Epithelial cell of proximal tubule (primary cell): ENCODE data around the gene BACH1. TPM values are rescaled to one million over a fixed set of nuclear protein-coding genes. Genes with fewer than 3 reads are reported as not detected.

ENCODE experiments used
- DNase-seq: peaks from one replicate; pipeline ENCODE4 v3.0.0-alpha.2; 2011; ENCODE audit warnings: low read depth
- H3K4me3 ChIP-seq: 2 replicates; pipeline ENCODE4 v1.5.1; 2011; ENCODE audit warnings: low read depth, mild to moderate bottlenecking, low read length
- total RNA-seq: library from RNA; depleted of rRNA; stranded (reverse); fragments of >200 nt; gene quantifications from 2 replicates; pipeline ENCODE4 v1.2.3, GENCODE V29; 2015
- TF ChIP-seq, protein P1 (sequence below): conservative IDR thresholded peaks from 2 replicates; pipeline ENCODE4 v1.5.1; 2012; ENCODE audit warnings: low read depth, mild to moderate bottlenecking, low read length

The BACH1 gene
- total RNA-seq, 1 donor from 2014 or later = 24.9 TPM

DNA sequence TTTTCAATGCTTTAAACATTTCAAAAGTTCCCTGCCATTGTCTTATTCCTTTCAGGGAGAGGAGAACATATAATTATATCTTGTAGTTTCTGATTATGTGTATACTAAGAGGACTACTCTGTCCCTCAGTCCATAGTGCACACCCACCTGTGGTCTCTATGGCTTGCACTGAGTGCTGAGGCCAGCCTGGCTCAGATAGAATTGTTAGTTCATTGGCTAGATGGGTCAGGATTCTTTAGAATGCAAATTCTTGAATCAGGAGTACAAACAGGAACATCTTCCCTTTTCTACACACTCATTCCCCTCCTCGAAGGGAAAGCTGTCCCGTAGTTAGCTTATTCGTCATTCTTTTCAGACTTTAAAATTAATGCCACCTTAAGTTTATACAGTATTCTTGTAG is 8.2 kb downstream of the BACH1 start:
- TF ChIP-seq, protein P1, sequence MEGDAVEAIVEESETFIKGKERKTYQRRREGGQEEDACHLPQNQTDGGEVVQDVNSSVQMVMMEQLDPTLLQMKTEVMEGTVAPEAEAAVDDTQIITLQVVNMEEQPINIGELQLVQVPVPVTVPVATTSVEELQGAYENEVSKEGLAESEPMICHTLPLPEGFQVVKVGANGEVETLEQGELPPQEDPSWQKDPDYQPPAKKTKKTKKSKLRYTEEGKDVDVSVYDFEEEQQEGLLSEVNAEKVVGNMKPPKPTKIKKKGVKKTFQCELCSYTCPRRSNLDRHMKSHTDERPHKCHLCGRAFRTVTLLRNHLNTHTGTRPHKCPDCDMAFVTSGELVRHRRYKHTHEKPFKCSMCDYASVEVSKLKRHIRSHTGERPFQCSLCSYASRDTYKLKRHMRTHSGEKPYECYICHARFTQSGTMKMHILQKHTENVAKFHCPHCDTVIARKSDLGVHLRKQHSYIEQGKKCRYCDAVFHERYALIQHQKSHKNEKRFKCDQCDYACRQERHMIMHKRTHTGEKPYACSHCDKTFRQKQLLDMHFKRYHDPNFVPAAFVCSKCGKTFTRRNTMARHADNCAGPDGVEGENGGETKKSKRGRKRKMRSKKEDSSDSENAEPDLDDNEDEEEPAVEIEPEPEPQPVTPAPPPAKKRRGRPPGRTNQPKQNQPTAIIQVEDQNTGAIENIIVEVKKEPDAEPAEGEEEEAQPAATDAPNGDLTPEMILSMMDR = no peak
- DNase-seq = no peak

DNA sequence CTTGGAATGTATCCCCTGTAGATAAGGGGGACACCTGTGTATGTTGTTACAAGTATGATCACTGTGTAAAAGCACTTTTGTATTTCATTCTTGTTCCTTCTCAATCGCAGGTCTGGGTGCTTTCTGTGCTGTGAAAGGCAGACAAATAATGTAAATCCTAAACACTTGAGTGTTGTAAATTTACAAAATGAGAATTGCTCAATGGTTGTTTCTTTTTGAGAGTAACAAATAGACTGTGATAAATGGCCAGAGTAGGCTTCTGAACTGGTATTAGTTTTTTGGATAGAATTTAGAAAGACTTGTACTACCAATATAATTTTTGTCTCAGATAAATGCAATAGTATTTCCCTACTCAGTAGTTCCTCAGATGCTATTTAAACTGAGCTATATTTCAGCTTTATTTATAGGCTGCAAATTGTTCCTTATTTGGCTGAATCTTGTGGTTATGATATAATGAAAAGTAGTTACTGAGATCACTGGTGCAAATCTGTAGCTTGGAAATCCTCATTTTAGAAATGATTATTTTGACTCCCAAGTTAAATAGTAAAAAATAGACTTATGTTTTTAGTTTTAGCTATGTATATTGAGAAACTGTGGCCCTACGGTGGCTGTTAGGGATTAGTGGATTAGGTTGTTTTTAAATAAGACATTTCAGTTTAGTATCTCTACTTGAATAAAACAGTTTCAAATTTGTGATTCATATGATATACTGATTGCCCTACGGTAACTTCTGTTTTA is 9.2 kb downstream of the BACH1 start:
- TF ChIP-seq, protein P1 = no peak
- no peak overlapping the region for H3K4me3 ChIP-seq
- DNase-seq = no peak

More for the DNA sequence above, 8.2 kb downstream of the BACH1 start:
- H3K4me3 ChIP-seq = no peak overlapping the region

DNA sequence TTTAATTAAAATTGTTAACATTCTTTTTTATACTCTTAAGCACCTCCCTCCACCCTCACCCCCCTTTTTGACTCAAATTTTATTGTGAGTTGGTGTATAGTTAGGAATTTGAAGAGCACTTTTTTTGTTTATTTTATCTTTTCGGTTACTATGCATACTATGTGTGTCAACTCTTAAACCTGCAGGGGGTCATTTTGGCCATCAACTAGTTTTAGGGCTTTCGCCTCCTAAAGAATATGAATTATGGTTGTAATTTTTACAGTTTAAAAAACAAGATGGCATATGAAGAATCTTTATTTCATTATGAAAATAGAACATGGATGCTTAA is 9.7 kb downstream of the BACH1 start:
- TF ChIP-seq, protein P1 = no peak
- no peak for DNase-seq
- no peak overlapping the region for H3K4me3 ChIP-seq

- TF ChIP-seq, protein P1 = no peak
- H3K4me3 ChIP-seq = no peak overlapping the region
- no peak for DNase-seq
Observed at GRCh38 chr21:29309703-29310102, 11.0 kb downstream of the BACH1 start.

DNA sequence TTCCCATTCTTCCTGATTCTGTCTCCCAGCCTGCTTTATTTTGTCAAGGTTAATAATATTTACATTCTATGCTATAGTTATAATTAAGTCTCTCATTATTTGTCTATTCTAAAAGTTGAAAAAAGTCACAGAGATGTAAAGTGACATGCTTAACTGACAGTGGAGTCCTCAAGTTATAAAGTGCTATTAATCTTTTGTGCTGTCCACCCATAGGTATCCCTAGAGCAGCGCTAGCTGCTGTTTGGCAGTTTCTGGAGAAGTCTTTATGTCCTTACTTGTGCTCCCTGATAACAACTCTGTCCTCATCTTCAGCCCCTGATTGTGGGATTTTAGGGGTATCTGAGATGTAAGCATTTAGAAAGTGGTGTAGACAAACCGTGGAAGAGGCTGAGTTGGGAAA is 13.1 kb downstream of the BACH1 start:
- TF ChIP-seq, protein P1 = no peak
- H3K4me3 ChIP-seq = no peak overlapping the region
- no peak for DNase-seq

GRCh38 chr21:29312981-29313380 is 14.3 kb downstream of the BACH1 start:
- no peak for DNase-seq
- H3K4me3 ChIP-seq = no peak overlapping the region
- TF ChIP-seq, protein P1 = no peak
